NCI-H1105 treated with DMSO at 0.1 percent for 48 hours (cell line): ENCODE results near the gene EXOC3.
"Not testable (repeated sequence)": the region's sequence is repeated elsewhere in the genome, so short reads cannot be mapped to it uniquely, and the experiment has no call there.

ENCODE experiments used
- DNase-seq: peaks from one replicate; lab custom pipeline; 2025; lab: John Stamatoyannopoulos, UW

EXOC3 gene

GRCh38 chr5:407051-407450 is 35.9 kb upstream of the EXOC3 start:
- DNase-seq = no peak

- DNase-seq = no peak
These were observed 35.1 kb upstream of the EXOC3 start for GRCh38 chr5:407801-408268.

GRCh38 chr5:410911-411517 is 32.0 kb upstream of the EXOC3 start:
- DNase-seq = no peak

- no peak for DNase-seq
These were observed 31.2 kb upstream of the EXOC3 start for GRCh38 chr5:411728-412127.

- DNase-seq = not testable (repeated sequence)
These were observed 27.7 kb upstream of the EXOC3 start for GRCh38 chr5:414991-415927.

GRCh38 chr5:415928-416635 is 26.9 kb upstream of the EXOC3 start:
- no peak for DNase-seq

- no peak for DNase-seq
These were observed 26.4 kb upstream of the EXOC3 start for GRCh38 chr5:416636-416960.

- DNase-seq = no peak
These were observed 25.4 kb upstream of the EXOC3 start for GRCh38 chr5:417301-418161.

GRCh38 chr5:418162-419121 is 24.5 kb upstream of the EXOC3 start:
- DNase-seq = no peak

GRCh38 chr5:419970-420369 is 23.0 kb upstream of the EXOC3 start:
- no peak for DNase-seq

- DNase-seq = no peak
These were observed 22.2 kb upstream of the EXOC3 start for GRCh38 chr5:420632-421286.

- DNase-seq = no peak
These were observed 21.6 kb upstream of the EXOC3 start for GRCh38 chr5:421287-421880.

GRCh38 chr5:421901-422300 is 21.1 kb upstream of the EXOC3 start:
- DNase-seq = no peak

- no peak for DNase-seq
These were observed 20.4 kb upstream of the EXOC3 start for GRCh38 chr5:422323-423232.

GRCh38 chr5:423233-423565 is 19.8 kb upstream of the EXOC3 start:
- DNase-seq = no peak

- no peak for DNase-seq
These were observed 19.2 kb upstream of the EXOC3 start for GRCh38 chr5:423626-424261.

- no peak for DNase-seq
These were observed 18.5 kb upstream of the EXOC3 start for GRCh38 chr5:424301-425110.
